ENCODE results near the gene OLFM3.

The OLFM3 gene

DNA sequence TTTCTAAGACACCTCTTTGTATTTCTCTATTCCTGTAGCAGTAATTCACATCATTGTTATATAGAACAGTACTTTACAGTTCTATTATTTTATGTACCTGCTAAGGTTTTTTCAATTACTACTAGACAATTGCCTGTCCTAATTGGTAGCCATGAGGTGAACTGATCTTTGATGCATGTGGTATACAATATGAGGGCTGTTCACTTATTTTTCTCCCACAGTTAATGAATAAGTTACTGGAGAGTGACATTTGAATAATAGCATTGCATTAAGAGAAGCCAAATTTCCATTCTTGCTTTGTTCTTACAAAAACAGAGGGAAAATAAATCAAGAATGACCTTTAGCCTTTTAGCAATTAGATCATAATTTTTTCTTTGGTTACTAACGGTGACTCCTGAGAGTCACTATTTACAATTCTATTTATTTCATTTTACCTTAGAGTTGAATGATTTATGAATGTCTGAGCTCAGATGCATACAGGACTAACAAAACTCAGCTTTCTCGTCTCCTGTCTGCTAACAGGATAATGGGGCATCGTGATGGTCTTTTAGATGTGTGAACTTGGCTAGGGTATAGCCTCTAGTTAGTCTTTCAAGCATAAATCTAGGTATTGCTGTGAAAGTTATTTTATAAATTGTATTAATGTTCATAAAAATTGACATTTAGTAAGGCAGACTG, 54.1 kb downstream of the OLFM3 start:
- DNase-seq, result no peak

GRCh38 chr1:101938681-101939080, 58.0 kb downstream of the OLFM3 start:
- DNase-seq, result no peak

DNA sequence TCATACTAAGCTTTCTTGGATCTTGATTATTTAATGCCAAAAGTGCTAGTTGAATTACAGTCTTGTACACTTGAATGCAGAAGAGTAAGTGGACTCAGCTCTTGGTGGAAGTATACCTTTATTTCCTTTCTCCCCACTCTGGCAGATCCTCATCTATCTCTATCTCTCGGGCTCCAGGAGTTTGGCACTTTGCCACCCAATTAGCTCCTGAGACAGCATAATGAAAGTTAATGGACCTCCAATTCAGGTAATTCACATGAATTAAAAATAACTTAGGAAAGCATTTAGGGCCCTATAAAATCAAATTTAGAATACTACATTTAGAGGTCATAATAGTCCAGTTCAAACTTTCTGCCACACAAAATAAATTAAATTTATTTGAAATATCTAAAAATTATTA, 67.4 kb downstream of the OLFM3 start:
- no peak for DNase-seq

DNA sequence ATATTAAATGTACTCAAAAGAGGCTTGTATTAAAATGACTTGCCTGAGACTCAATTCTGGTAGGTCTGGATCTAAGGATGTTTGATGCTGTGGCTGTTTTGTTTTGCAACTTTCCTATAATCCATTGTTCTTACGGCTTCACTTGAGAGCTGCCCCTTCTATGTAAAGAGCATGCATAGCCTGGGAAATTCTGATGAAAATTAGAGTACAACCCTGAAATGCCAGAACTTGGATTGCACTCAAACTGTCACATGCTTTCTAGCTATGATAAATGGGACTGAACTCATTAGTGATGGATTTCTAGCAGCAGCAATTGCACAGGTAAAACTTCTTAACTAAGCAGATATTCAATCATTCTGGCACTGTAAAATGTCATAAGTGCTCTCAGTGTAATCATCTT, 67.9 kb downstream of the OLFM3 start:
- DNase-seq, result no peak

DNA sequence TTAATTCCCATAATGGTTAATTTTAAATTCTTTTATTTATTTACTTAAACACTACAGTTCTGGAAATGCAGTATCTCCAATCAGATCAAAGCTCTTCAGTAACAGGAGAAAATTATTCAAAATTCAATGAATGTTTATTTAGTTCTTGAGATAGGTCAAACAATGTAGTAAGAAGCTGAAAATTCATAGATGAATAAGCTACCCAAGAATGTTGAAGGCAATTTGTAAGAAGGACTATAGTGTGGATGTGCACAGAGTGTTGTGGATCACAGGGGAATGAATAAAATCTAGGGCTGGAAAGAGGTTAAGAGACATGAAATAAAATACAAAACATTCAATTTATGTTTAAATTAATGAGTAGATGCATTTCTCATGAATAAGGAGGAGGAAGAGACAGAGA, 72.0 kb downstream of the OLFM3 start:
- DNase-seq, result no peak

- DNase-seq, result no peak
These were observed 76.1 kb downstream of the OLFM3 start for GRCh38 chr1:101920577-101920976.

DNA sequence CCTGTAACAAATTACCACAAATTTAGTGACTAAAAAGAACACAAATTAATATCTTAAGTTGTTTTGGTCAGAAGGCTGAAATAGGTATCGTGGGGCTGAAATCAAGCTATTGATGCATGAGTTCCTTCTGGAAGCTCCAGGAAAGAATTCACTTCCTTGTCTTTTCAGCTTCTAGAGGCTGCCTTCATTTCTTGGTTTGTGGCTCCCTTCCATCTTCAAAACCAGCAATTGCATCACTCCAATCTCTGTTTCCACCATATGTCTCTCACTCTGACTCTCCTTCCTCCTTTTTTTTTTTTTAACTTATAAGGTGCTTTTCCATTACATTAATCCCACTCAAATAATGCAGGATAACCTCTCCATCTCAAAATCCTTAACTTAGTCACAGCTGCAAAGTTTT, 78.4 kb downstream of the OLFM3 start:
- DNase-seq, result peak; percentile 3

GRCh38 chr1:101915597-101915996, 81.1 kb downstream of the OLFM3 start:
- DNase-seq, result peak; percentile 8

DNA sequence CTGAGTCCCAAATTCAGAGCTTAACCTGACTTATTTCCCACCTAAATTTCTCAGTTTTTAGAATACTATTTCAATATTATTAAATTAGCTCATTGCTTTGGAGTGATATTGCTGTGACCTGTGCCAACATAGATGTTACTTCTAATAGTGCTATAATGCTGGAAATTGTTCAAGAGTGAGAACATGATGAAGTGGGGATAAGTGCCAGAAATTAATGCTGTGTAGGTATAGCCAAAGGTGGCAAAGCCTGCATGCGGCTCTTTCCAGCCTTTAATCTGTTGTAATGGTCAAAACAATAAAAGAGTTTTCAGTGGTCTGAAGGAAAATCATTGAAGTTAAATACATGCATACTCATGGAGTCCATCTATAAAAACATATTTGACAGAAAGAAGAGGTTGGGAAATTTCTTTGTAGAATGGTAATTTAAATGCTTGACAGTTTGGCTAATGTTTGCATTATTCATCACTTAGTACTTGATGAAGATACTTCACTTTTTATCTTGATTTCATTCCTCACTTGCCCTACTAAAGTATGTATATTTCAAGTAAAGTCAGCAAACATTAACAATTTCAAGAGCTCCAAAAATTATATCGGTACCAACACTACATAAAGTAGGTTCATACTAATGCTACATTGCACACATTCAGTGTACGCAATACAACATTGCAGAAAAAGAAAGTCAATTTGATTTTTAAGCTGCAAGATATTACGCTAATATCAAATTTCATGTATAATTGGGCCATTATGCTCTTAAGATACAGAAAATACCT, 82.1 kb downstream of the OLFM3 start:
- no peak for DNase-seq

- DNase-seq, result no peak
These were observed 84.8 kb downstream of the OLFM3 start for GRCh38 chr1:101911894-101912293.

- DNase-seq, result no peak
These were observed 87.7 kb downstream of the OLFM3 start for GRCh38 chr1:101908980-101909379.

- no peak for DNase-seq
These were observed 89.5 kb downstream of the OLFM3 start for GRCh38 chr1:101907264-101907663.

GRCh38 chr1:101905283-101905835, 91.4 kb downstream of the OLFM3 start:
- no peak for DNase-seq

DNA sequence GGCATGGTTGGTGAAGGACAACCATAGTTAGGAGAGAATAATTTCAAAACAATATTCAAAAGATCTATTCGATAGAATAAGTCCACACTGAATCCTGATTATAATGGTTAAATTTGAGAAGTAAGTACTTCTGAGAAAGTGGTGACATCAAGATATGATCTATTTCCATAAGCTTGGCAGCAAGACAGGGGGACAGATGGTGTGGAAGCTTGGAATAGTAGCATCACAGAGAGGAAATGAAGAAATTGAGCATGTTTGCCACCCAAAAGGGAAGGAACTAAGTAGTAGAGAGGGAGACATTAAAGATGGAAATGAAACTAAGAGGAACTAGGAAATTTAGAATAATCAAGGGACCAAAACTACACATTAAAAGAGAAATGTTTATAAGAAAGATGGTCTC, 94.5 kb downstream of the OLFM3 start:
- DNase-seq, result no peak

GRCh38 chr1:101898137-101898536, 98.6 kb downstream of the OLFM3 start:
- no peak for DNase-seq

DNA sequence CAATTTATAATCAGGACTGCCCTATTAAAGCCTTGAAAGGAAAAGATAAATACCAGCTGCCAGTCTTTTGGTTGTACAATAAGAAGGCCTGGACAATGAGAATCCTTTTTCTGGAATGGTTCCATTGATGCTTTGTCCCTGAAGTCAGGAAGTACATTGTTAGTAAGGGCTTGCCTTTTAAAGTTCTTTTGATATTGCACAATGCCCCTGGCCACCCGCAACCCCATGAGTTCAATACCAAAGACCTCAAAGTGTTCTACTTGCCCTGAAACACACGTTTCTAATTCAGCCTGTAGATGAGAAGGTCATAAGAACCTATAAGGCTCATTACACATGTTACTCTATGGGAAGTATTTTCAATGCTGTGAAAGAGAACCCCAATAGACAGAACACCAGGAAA, 112.1 kb downstream of the OLFM3 start:
- no peak for DNase-seq

- DNase-seq, result no peak
These were observed 120.8 kb downstream of the OLFM3 start for GRCh38 chr1:101875891-101876290.

GRCh38 chr1:101873672-101874071, 123.1 kb downstream of the OLFM3 start:
- no peak for DNase-seq

- DNase-seq, result no peak
These were observed 136.8 kb downstream of the OLFM3 start for GRCh38 chr1:101859941-101860340.

- DNase-seq, result no peak
These were observed 142.5 kb downstream of the OLFM3 start for GRCh38 chr1:101854271-101854670.

GRCh38 chr1:101852936-101853335, 143.8 kb downstream of the OLFM3 start:
- DNase-seq, result no peak

- DNase-seq, result no peak
These were observed 147.4 kb downstream of the OLFM3 start for GRCh38 chr1:101849356-101849755.

- DNase-seq, result no peak
These were observed 149.1 kb downstream of the OLFM3 start for GRCh38 chr1:101847626-101848025.

DNA sequence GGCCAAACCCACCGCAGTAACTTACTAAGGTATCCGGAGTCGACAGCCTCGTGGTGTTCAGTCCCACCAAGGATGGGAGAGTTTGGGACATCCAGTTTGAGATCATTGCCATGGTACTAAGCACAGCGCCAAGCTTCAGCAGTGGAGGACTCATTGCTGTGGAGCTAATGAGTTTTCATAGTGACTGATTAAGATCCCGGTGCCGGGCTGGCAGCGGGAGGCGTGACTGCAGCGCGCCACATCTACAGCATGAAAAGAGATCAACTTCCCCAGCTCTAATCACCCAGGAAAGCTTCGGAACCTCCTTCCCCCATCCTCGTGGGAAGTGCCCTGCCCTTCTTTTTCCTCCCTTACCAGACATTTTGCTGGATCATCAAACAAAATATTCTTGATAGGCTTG, 149.9 kb downstream of the OLFM3 start:
- no peak for DNase-seq
